ENCODE measurements around the gene CCDC80.

CCDC80 gene

DNA sequence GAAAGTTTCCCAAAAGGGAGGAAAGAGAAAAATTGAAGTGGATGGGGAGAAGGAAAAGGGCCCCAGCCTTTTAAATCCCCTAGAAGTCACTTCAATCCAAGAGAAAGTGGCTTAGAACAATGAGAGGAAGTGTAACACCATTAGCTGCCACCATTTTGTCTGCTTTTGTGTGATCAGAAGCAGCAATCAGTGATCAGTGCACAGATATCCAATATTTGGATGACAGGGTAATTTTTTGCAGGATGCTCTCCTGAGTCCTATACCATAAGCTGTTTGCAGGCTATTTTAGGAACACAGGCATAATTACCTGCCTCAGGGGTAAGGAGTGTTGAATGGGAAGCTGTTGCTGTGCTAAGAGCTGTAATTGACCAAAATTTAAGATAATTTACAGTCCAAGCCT, 47.7 kb downstream of the CCDC80 start:
- in situ Hi-C loops (cut with MboI; ENCODE audit: low pct_unique_long_range_greater_than_20kb, low sequenced_read_pairs, unreplicated experiment) = no loop called here
- no peak for DNase-seq (ENCODE audit: low spot score)
- TF ChIP-seq, protein P1, sequence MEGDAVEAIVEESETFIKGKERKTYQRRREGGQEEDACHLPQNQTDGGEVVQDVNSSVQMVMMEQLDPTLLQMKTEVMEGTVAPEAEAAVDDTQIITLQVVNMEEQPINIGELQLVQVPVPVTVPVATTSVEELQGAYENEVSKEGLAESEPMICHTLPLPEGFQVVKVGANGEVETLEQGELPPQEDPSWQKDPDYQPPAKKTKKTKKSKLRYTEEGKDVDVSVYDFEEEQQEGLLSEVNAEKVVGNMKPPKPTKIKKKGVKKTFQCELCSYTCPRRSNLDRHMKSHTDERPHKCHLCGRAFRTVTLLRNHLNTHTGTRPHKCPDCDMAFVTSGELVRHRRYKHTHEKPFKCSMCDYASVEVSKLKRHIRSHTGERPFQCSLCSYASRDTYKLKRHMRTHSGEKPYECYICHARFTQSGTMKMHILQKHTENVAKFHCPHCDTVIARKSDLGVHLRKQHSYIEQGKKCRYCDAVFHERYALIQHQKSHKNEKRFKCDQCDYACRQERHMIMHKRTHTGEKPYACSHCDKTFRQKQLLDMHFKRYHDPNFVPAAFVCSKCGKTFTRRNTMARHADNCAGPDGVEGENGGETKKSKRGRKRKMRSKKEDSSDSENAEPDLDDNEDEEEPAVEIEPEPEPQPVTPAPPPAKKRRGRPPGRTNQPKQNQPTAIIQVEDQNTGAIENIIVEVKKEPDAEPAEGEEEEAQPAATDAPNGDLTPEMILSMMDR (IDR thresholded peaks at IDR 0.05; ENCODE audit: extremely low read depth, insufficient read depth, missing control alignments) = no peak

- no peak for DNase-seq (ENCODE audit: low spot score)
- in situ Hi-C loops (cut with MboI; ENCODE audit: low pct_unique_long_range_greater_than_20kb, low sequenced_read_pairs, unreplicated experiment) = no loop called here
- TF ChIP-seq, protein P1 (IDR thresholded peaks at IDR 0.05; ENCODE audit: extremely low read depth, insufficient read depth, missing control alignments) = no peak
Measured at GRCh38 chr3:112587336-112587735, 53.6 kb downstream of the CCDC80 start.

GRCh38 chr3:112585782-112586181, 55.2 kb downstream of the CCDC80 start:
- in situ Hi-C loops (cut with MboI; ENCODE audit: low pct_unique_long_range_greater_than_20kb, low sequenced_read_pairs, unreplicated experiment) = no loop called here
- no peak for DNase-seq (ENCODE audit: low spot score)
- TF ChIP-seq, protein P1 (IDR thresholded peaks at IDR 0.05; ENCODE audit: extremely low read depth, insufficient read depth, missing control alignments) = no peak

DNA sequence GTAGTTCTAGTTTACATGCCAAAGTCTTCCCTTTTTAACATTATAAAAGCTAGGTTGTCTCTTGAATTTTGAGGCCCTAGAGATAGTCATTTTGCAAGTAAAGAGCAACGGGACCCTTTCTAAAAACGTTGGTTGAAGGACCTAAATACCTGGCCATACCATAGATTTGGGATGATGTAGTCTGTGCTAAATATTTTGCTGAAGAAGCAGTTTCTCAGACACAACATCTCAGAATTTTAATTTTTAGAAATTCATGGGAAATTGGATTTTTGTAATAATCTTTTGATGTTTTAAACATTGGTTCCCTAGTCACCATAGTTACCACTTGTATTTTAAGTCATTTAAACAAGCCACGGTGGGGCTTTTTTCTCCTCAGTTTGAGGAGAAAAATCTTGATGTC, 57.8 kb downstream of the CCDC80 start:
- DNase-seq (ENCODE audit: low spot score) = no peak
- TF ChIP-seq, protein P1 (IDR thresholded peaks at IDR 0.05; ENCODE audit: extremely low read depth, insufficient read depth, missing control alignments) = no peak
- in situ Hi-C loops (cut with MboI; ENCODE audit: low pct_unique_long_range_greater_than_20kb, low sequenced_read_pairs, unreplicated experiment) = no loop called here

- in situ Hi-C loops (cut with MboI; ENCODE audit: low pct_unique_long_range_greater_than_20kb, low sequenced_read_pairs, unreplicated experiment) = no loop called here
- no peak for DNase-seq (ENCODE audit: low spot score)
- TF ChIP-seq, protein P1 (IDR thresholded peaks at IDR 0.05; ENCODE audit: extremely low read depth, insufficient read depth, missing control alignments) = peak; percentile 69
Measured at GRCh38 chr3:112582244-112582874, 58.6 kb downstream of the CCDC80 start.

DNA sequence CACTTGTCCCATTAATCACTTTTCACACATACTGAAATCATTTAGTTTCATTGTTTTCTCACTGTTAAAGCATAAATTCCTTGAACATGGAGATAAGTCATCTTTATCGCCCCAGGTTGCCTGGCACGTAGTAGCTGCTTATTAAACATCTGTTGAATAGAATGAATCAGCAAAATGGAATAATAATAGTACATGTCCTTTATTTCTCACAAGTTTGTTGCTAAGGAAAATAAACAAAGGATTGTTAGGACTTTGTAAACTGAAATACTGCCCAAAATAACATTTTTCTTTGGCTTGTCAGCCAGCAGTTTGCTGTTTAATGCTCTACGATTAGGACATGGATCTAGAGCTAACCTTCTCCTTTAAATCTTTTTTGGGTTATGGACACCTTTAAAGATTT, 61.2 kb downstream of the CCDC80 start:
- in situ Hi-C loops (cut with MboI; ENCODE audit: low pct_unique_long_range_greater_than_20kb, low sequenced_read_pairs, unreplicated experiment) = no loop called here
- DNase-seq (ENCODE audit: low spot score) = no peak
- TF ChIP-seq, protein P1 (IDR thresholded peaks at IDR 0.05; ENCODE audit: extremely low read depth, insufficient read depth, missing control alignments) = no peak
